Tibial nerve (tissue), 4 donors: ENCODE results near the gene SPATA13. TPM values are rescaled to one million over a fixed set of nuclear protein-coding genes. Genes with fewer than 3 reads are reported as not detected.

Experiments
- DNase-seq, 2 donors: peaks; one replicate each; pipeline ENCODE4 v3.0.0-alpha.2; 2019; ENCODE audit warnings: low spot score in 2 of 2
- H3K27ac ChIP-seq, 4 donors: fragments of 200-600 bp; sonication (generic) in 3 of 4; one replicate each; pipeline ENCODE4 v1.5.1; 2017 to 2019; ENCODE audit warnings: mild to moderate bottlenecking in 1 of 4
- H3K27me3 ChIP-seq, 2 donors: fragments of 200-600 bp; sonication (generic) in 1 of 2; one replicate each; pipeline versions ENCODE4 v1.5.1 to v1.6.0; 2017 to 2019
- H3K36me3 ChIP-seq, 3 donors: fragments of 200-600 bp; sonication (generic); one replicate each; pipeline ENCODE4 v1.5.1; 2018 to 2019
- H3K4me1 ChIP-seq, 4 donors: fragments of 200-600 bp; sonication (generic) in 3 of 4; one replicate each; pipeline ENCODE4 v1.5.1; 2017 to 2019
- H3K4me3 ChIP-seq, 4 donors: fragments of 200-600 bp; sonication (generic) in 3 of 4; one replicate each; pipeline ENCODE4 v1.5.1; 2017 to 2019; ENCODE audit warnings: mild to moderate bottlenecking in 1 of 4, moderate library complexity in 1 of 4
- H3K9me3 ChIP-seq, 4 donors: fragments of 200-600 bp; sonication (generic) in 3 of 4; one replicate each; pipeline ENCODE4 v1.5.1; 2017 to 2019
- EP300 ChIP-seq, 2 donors: sonication (generic); formaldehyde crosslinking; IDR thresholded peaks; one replicate each; pipeline ENCODE4 v1.6.1; 2017; ENCODE audit warnings: antibody characterized with exemption in 2 of 2, mild to moderate bottlenecking in 1 of 2
- POLR2A ChIP-seq, 2 donors: fragments of 450-650 bp; IDR thresholded peaks; one replicate each; pipeline ENCODE4 v1.6.1; 2017; ENCODE audit warnings: antibody characterized with exemption in 2 of 2, mild to moderate bottlenecking in 2 of 2, moderate library complexity in 2 of 2
- WGBS, 2 donors: methylation state at CpG; one replicate each; pipeline ENCODE4 v1.1.5; 2018; 5-methylcytosine and 5-hydroxymethylcytosine counted together
- total RNA-seq, 4 donors: library from RNA; depleted of rRNA; stranded (reverse); fragments of >200 nt; gene quantifications; one replicate each; pipeline ENCODE4 v1.1.0, GENCODE V29; 2016
- TF ChIP-seq, protein P1 (sequence below), 5 experiments: fragments of 200-600 bp in 3 of 5; fragments of 450-650 bp in 2 of 5; sonication (generic) in 3 of 5; IDR thresholded peaks; one replicate each; pipeline ENCODE4 v1.5.1; 2016 to 2019; ENCODE audit warnings: antibody characterized with exemption in 5 of 5, mild to moderate bottlenecking in 3 of 5, moderate library complexity in 2 of 5

The SPATA13 gene
- total RNA-seq, 4 donors from 2014 or later, result 35.0 to 96.0 (median 51.7) TPM

DNA sequence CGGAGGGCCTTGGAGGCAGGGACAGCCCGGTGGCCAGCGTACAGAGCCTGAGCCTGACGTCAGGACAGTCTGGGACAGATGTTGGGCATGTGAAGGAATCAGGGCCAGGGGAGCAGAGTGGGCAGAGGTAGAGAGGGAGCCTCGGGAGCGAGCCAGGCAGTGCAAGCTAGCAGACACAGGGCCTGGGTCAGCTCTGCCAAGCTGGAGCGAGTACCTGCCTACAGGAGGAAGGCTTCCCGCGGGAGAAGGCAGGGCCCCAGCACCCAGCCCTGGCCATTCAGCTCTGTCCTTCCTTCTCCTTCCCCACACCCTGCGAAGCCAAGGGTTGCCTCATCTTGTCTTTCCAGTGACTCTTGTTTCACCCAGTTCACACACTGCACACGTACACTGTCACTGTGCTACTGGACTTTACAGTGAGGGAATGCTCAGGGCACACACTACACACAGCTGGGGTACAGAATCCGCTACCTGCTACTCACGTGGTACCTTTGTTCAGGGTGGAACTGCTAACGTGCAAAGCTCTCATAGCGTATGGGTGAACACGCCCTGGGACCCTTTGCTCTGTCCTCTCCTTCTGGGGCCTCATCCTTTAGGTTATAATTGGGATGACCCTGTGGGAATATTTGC lies 139.1 kb downstream of the SPATA13 start:
- Histone ChIP-seq H3K36me3 (peaks cover 0 to 100% (median 20%) of the 10 kb centered on the region in 3 donors), H3K27me3 (no peaks in the 10 kb centered on the region), H3K9me3 (no peaks in the 10 kb centered on the region), H3K4me1 (no peaks in the 10 kb centered on the region), H3K27ac (no peak overlapping the region), H3K4me3 (no peak overlapping the region)
- TF ChIP-seq, protein P1, sequence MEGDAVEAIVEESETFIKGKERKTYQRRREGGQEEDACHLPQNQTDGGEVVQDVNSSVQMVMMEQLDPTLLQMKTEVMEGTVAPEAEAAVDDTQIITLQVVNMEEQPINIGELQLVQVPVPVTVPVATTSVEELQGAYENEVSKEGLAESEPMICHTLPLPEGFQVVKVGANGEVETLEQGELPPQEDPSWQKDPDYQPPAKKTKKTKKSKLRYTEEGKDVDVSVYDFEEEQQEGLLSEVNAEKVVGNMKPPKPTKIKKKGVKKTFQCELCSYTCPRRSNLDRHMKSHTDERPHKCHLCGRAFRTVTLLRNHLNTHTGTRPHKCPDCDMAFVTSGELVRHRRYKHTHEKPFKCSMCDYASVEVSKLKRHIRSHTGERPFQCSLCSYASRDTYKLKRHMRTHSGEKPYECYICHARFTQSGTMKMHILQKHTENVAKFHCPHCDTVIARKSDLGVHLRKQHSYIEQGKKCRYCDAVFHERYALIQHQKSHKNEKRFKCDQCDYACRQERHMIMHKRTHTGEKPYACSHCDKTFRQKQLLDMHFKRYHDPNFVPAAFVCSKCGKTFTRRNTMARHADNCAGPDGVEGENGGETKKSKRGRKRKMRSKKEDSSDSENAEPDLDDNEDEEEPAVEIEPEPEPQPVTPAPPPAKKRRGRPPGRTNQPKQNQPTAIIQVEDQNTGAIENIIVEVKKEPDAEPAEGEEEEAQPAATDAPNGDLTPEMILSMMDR (IDR thresholded peaks at IDR 0.05), result no peak
- TF ChIP-seq EP300 (IDR thresholded peaks at IDR 0.05), result no peak
- TF ChIP-seq POLR2A (IDR thresholded peaks at IDR 0.05), result no peak
- 94 to 97% methylated on average over 16 of the region's 16 CpGs for WGBS, 2 donors
- no peak for DNase-seq

DNA sequence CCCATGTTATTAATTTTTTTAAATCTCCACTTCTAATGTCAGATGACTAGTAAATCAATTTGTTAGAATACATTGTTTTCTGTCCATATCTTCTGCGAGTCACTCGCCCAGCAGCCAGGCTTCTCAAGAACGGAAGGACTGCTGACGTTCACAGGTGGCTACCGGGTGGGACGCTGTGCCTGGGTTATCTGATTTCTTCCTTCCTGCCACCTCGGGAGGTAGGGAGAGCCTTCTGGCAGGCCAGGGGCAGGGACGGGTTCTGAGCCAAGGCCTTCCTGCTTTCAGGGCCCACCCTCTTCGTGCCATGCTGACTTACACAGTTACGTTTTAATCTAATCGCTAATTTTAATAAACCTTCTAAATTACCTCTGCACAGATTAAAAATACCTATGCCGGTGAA lies 140.9 kb downstream of the SPATA13 start:
- TF ChIP-seq EP300 (IDR thresholded peaks at IDR 0.05), result no peak
- TF ChIP-seq, protein P1 (IDR thresholded peaks at IDR 0.05), result no peak
- TF ChIP-seq POLR2A (IDR thresholded peaks at IDR 0.05), result no peak
- Histone ChIP-seq H3K27me3 (no peaks in the 10 kb centered on the region), H3K4me3 (no peak overlapping the region), H3K9me3 (no peaks in the 10 kb centered on the region), H3K27ac (no peak overlapping the region), H3K36me3 (peaks cover 0 to 88% (median 20%) of the 10 kb centered on the region in 3 donors), H3K4me1 (no peaks in the 10 kb centered on the region)
- no peak for DNase-seq
- WGBS, 2 donors, result 79 to 85% methylated on average over 12 of the region's 12 CpGs

DNA sequence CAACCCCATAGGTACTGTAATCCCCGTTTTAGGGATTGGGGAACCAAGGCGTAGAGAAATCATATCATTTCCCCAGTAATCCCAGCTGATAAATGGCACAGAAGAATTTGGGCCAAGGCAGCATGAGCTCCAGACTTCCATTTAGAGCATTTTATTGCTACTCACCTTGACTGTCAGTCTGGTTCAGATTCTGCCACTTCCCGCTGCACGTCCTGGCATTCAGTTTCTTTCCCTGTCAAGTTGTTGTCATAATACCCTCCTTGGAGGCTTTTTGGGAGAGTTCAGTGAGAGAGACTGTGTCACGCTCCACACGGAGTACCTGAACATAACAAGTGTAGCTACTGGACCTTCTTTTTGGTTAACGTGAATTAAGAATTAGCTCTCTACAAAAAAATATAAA lies 141.4 kb downstream of the SPATA13 start:
- no peak overlapping the region for H3K4me3 ChIP-seq
- TF ChIP-seq POLR2A (IDR thresholded peaks at IDR 0.05) (no peak), EP300 (IDR thresholded peaks at IDR 0.05) (no peak)
- TF ChIP-seq, protein P1 (IDR thresholded peaks at IDR 0.05), result no peak
- WGBS, 2 donors, result 83 to 96% methylated on average over 7 of the region's 7 CpGs
- H3K36me3 ChIP-seq, result peaks cover 0 to 83% (median 20%) of the 10 kb centered on the region in 3 donors
- no peaks in the 10 kb centered on the region for H3K4me1 ChIP-seq
- H3K27me3 ChIP-seq, result no peaks in the 10 kb centered on the region
- no peaks in the 10 kb centered on the region for H3K9me3 ChIP-seq
- DNase-seq, result no peak
- no peak overlapping the region for H3K27ac ChIP-seq

DNA sequence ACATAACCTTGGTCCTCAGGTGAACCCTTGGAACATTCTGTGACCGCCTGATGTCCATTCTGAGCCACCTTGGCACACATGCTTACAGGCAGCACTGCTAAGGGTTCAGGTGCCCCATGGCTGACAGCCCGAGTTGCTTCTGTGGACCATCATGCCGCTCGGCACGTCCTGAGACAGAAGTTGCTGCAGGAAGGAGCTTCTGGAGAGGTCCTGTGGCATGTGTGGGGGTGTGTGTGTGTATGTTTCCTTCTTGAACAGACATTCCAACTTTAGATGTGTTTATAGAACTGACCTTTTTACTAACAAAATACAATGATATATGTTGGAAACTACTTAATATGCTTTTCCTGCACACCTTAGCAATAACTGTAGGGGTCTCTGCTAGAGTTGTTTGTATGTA lies 144.1 kb downstream of the SPATA13 start:
- H3K27me3 ChIP-seq, result no peaks in the 10 kb centered on the region
- peaks cover 0 to 64% (median 8%) of the 10 kb centered on the region in 3 donors for H3K36me3 ChIP-seq
- no peak for DNase-seq
- no peak overlapping the region for H3K4me3 ChIP-seq
- no peaks in the 10 kb centered on the region for H3K4me1 ChIP-seq
- no peaks in the 10 kb centered on the region for H3K9me3 ChIP-seq
- WGBS, 2 donors, result 71 to 81% methylated on average over 5 of the region's 5 CpGs
- H3K27ac ChIP-seq, result no peak overlapping the region
- TF ChIP-seq POLR2A (IDR thresholded peaks at IDR 0.05), result no peak
- TF ChIP-seq, protein P1 (IDR thresholded peaks at IDR 0.05), result no peak
- TF ChIP-seq EP300 (IDR thresholded peaks at IDR 0.05), result no peak

DNA sequence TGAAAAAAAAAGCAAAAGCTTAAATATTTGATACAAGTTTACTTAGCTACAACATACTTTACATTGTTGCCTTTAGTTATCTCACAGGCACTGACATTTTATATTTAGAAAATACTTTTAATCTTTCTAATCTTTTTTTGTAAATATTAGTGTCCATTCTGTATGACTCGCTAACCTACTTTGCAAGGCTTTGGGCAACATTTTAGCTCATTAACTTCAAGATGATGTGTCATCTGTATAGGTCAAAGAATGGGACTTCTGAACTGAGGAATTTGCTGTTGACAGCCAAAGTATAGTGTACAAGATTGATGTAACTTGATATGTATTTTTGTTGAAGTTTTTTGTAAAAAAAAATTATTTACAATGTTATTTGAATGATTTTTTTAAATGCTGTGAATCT lies 146.1 kb downstream of the SPATA13 start:
- DNase-seq, result no peak
- no peaks in the 10 kb centered on the region for H3K4me1 ChIP-seq
- H3K27ac ChIP-seq, result peak overlapping the region in 1 of 4 donors; percentile 14
- H3K36me3 ChIP-seq, result peaks cover 0 to 44% (median 0%) of the 10 kb centered on the region in 3 donors
- no peak overlapping the region for H3K4me3 ChIP-seq
- 75 to 76% methylated on average over 1 of the region's 1 CpG for WGBS, 2 donors
- no peaks in the 10 kb centered on the region for H3K27me3 ChIP-seq
- H3K9me3 ChIP-seq, result no peaks in the 10 kb centered on the region
- TF ChIP-seq, protein P1 (IDR thresholded peaks at IDR 0.05), result no peak
- TF ChIP-seq EP300 (IDR thresholded peaks at IDR 0.05) (no peak), POLR2A (IDR thresholded peaks at IDR 0.05) (no peak)
